ENCODE measurements around the gene ALK.

Gene ALK

DNA sequence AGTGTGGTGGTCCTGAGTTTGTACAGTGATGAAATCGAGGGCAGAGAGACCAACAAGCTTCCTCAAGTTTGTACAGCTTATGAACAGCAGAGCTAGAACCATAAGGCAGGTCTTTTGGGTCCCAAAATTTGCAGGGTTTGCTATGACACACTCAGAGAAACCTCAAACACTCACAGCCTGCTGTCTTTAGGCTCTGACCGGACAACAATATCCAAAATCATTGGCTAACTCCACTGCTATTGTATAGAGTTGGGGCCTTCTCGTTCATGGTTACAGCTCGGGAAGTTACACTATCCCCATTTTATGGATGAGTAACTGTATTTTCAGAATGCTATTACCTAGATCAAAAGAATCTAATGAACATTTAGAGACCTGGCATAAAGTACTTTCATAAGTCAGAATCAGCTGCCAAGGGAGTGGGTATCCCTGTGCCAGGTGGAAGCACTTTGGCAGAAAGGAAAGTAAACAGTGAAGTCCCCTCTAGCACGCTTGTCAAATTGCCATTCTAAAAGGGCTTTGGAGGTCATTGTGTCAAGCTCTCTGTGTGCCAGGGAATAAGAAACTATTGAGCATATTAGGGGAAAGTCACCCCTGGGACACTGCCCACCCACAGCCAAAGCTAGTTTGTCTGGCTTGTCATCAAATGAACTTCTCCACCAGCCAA is 331.8 kb downstream of the ALK start:
- intact Hi-C loops (cut with DNase I; ENCODE audit: low total_unique reads), result no loop called here
- Histone ChIP-seq H3K36me3 (no peaks in the 10 kb centered on the region), H3K27ac (no peak overlapping the region), H3K9me3 (no peaks in the 10 kb centered on the region), H3K4me3 (no peak overlapping the region), H3K27me3 (no peaks in the 10 kb centered on the region), H3K4me1 (no peaks in the 10 kb centered on the region)
- TF ChIP-seq, protein P1, sequence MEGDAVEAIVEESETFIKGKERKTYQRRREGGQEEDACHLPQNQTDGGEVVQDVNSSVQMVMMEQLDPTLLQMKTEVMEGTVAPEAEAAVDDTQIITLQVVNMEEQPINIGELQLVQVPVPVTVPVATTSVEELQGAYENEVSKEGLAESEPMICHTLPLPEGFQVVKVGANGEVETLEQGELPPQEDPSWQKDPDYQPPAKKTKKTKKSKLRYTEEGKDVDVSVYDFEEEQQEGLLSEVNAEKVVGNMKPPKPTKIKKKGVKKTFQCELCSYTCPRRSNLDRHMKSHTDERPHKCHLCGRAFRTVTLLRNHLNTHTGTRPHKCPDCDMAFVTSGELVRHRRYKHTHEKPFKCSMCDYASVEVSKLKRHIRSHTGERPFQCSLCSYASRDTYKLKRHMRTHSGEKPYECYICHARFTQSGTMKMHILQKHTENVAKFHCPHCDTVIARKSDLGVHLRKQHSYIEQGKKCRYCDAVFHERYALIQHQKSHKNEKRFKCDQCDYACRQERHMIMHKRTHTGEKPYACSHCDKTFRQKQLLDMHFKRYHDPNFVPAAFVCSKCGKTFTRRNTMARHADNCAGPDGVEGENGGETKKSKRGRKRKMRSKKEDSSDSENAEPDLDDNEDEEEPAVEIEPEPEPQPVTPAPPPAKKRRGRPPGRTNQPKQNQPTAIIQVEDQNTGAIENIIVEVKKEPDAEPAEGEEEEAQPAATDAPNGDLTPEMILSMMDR (IDR thresholded peaks at IDR 0.05), result no peak
- DNase-seq, result no peak

DNA sequence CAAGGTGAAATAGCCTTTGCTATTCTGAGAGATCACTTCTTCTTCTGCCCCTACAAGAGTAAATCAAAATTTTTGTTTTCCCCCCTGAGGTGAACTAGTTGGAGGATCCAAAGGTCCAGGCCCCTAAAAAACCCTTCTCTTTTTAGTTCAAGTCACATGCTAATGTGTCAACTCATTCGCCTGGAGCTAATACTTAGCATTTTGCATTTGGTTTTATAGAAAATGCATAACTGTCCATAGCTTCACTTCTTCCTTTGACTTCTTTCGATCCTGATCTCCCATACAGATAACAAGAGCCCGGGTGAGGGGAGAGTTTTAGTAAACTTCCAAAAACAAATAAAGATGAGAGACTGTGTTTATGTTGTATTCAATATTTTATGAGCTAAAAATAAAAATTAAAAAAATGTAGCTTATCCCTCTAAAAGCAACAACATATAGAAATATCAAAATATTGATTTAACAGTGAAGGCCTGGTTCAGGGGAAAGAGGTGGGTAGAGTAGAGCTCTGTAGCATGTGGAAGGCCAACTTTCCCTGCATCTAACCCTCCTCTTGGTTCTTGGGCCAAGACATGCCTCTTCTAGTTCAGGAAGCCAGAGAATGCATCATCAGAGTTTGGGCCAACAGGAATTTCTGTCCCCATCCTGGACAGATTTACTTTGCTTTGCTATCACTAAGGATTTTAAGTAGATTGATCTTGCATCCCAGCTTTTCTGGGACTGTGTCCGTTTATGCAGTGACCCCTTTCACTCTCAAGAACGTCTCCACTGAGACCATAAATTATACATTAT is 333.8 kb downstream of the ALK start:
- Histone ChIP-seq H3K4me3 (no peak overlapping the region), H3K27ac (no peak overlapping the region), H3K36me3 (no peaks in the 10 kb centered on the region), H3K27me3 (no peaks in the 10 kb centered on the region), H3K9me3 (no peaks in the 10 kb centered on the region), H3K4me1 (no peaks in the 10 kb centered on the region)
- TF ChIP-seq, protein P1 (IDR thresholded peaks at IDR 0.05), result no peak
- intact Hi-C loops (cut with DNase I; ENCODE audit: low total_unique reads), result no loop called here
- DNase-seq, result no peak

DNA sequence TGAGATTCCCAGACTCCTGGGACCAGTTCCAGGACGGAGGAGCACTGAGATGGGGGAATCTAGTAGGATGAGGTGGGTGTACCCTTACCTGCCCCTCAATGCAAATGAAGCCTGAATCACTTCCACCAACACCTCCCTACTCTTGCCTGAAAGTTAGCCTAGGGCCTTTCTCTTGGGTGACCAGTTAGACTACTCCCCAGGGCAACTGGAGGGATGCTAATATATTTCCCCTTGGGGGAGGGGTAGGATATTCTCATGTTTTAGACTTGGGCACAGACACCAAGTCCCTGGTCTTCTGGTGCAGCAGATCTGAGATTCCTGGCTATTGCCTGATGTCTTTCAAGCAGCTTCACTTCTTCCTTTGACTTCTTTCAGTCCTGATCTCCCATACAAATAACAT is 334.5 kb downstream of the ALK start:
- Histone ChIP-seq H3K4me1 (no peaks in the 10 kb centered on the region), H3K4me3 (no peak overlapping the region), H3K27me3 (no peaks in the 10 kb centered on the region), H3K27ac (no peak overlapping the region), H3K9me3 (no peaks in the 10 kb centered on the region), H3K36me3 (no peaks in the 10 kb centered on the region)
- intact Hi-C loops (cut with DNase I; ENCODE audit: low total_unique reads), result no loop called here
- TF ChIP-seq, protein P1 (IDR thresholded peaks at IDR 0.05), result no peak
- DNase-seq, result no peak

DNA sequence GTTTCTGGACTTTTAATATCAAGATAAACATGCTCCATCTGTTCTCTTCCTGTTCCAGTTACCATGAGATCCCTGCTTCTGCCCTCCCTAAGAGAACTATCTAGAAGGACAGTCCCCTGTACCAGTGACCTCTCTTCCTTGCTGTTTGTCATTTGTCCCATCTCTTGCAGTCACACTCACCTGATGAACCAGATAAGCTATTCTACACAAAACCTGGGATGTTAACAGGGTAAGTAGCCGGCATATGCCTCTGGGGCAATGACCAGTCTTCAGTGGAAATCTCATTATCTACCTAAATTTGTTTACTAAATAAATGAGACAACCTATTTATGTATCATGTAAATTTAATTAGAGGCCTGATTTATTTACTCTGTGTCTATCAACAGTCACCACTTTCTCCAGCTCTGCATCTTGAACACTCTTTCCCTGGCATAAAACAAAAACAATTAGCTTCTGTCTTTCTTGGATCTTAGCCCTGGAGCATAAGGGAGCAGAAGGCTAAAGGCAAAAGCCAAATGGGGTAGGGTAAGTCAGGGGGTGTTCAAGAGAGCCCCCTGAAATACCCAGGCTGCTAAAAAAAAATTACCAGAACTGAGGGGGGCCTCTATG is 337.7 kb downstream of the ALK start:
- TF ChIP-seq, protein P1 (IDR thresholded peaks at IDR 0.05), result no peak
- no peaks in the 10 kb centered on the region for H3K36me3 ChIP-seq
- no peak overlapping the region for H3K27ac ChIP-seq
- intact Hi-C loops (cut with DNase I; ENCODE audit: low total_unique reads), result no loop called here
- no peaks in the 10 kb centered on the region for H3K9me3 ChIP-seq
- H3K4me3 ChIP-seq, result no peak overlapping the region
- no peak for DNase-seq
- H3K27me3 ChIP-seq, result no peaks in the 10 kb centered on the region
- H3K4me1 ChIP-seq, result no peaks in the 10 kb centered on the region

DNA sequence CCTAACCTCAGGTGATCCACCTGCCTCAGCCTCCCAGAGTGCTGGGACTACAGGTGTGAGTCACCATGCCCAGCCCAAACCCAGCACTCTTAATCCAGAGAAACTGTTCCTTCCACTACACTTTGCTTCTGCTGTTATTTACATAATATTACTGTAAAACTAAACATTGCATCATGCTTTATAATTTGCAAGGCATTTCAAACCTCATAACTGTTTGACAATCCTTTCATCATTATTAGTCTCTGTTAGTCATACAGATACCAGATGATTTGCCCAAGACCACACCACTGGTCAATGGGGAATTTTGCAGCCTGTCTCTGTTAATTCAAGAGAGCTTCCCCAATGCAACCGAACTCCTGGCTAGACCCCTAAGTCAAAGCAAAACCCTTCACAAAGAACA is 338.3 kb downstream of the ALK start:
- H3K9me3 ChIP-seq, result no peaks in the 10 kb centered on the region

More for the DNA sequence above, 338.3 kb downstream of the ALK start:
- TF ChIP-seq, protein P1 (IDR thresholded peaks at IDR 0.05), result no peak
- intact Hi-C loops (cut with DNase I; ENCODE audit: low total_unique reads), result no loop called here
- no peak for DNase-seq
- no peaks in the 10 kb centered on the region for H3K27me3 ChIP-seq
- H3K36me3 ChIP-seq, result no peaks in the 10 kb centered on the region
- H3K4me3 ChIP-seq, result no peak overlapping the region
- no peak overlapping the region for H3K27ac ChIP-seq
- H3K4me1 ChIP-seq, result no peaks in the 10 kb centered on the region

All from tibial artery (tissue), 4 donors.